ENCODE measurements around the gene SLC35F2.
"Not testable (repeated sequence)": the region's sequence is repeated elsewhere in the genome, so short reads cannot be mapped to it uniquely, and the experiment has no call there.

The SLC35F2 gene

DNA sequence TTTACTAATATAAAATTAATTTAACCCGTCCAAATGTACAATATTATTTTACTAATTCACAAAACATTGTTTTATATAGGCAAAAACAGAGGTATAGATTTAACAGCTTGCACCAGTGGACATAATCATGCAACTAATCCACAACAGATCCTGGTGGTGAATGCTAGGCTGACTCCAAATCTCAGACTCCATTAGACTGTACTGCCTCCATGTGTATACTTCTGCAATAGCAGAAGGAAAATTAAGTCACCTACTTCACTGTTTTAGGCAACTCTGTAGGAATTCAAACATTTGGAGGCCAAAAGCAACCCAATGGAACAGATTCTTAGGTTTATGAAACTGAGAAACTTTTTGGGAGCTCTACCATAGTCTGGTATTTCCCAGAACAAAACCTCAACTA is 39.7 kb upstream of the SLC35F2 start:
- peak; percentile 98 for ATAC-seq
- TF ChIP-seq ZFP30 (CRISPR knock-in tag; IDR thresholded peaks at IDR 0.05): no peak
- no peak for TF ChIP-seq TOX (CRISPR knock-in tag; IDR thresholded peaks at IDR 0.05; ENCODE audit: borderline replicate concordance)
- TF ChIP-seq, protein P1, sequence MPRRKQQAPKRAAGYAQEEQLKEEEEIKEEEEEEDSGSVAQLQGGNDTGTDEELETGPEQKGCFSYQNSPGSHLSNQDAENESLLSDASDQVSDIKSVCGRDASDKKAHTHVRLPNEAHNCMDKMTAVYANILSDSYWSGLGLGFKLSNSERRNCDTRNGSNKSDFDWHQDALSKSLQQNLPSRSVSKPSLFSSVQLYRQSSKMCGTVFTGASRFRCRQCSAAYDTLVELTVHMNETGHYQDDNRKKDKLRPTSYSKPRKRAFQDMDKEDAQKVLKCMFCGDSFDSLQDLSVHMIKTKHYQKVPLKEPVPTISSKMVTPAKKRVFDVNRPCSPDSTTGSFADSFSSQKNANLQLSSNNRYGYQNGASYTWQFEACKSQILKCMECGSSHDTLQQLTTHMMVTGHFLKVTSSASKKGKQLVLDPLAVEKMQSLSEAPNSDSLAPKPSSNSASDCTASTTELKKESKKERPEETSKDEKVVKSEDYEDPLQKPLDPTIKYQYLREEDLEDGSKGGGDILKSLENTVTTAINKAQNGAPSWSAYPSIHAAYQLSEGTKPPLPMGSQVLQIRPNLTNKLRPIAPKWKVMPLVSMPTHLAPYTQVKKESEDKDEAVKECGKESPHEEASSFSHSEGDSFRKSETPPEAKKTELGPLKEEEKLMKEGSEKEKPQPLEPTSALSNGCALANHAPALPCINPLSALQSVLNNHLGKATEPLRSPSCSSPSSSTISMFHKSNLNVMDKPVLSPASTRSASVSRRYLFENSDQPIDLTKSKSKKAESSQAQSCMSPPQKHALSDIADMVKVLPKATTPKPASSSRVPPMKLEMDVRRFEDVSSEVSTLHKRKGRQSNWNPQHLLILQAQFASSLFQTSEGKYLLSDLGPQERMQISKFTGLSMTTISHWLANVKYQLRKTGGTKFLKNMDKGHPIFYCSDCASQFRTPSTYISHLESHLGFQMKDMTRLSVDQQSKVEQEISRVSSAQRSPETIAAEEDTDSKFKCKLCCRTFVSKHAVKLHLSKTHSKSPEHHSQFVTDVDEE (CRISPR knock-in tag; IDR thresholded peaks at IDR 0.05): no peak
- TF ChIP-seq ZNF70 (CRISPR knock-in tag; IDR thresholded peaks at IDR 0.05): no peak

DNA sequence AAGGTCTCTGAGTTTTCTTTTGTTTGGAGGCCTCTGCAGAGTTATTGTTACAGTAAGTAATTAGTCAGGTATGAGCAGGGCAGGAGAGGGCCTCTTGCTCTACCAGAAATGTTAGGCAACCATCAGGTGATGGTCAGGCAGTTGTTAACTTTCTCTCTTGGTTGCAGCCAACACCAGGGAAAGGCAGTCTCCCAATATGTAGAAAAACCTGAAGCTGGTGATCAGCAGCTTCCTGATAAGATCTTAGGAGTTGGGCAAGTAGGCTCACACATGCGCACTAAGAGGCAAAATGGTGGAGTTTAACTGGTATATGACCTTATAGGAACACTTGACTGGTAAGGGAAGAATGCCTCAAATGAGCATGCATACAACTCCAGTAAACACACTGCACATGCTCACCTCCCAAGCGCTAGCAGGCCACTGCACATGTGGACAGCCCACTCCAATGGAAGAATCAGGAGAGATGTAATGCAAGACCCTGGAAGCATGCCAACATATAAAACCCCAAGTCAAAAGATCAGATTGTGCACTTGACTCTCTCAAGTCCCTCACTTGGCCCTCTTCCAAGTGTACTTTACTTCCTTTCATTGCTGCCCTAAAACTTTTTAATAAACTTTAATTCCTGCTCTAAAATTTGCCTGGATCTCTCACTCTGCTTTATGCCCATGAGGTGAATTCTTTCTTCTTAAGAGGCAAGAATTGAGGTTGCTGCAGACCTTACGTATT is 23.7 kb upstream of the SLC35F2 start:
- TF ChIP-seq SNAI2 (CRISPR knock-in tag; IDR thresholded peaks at IDR 0.05) (no peak), ZFP30 (CRISPR knock-in tag; IDR thresholded peaks at IDR 0.05) (no peak), ZC3H10 (CRISPR knock-in tag; IDR thresholded peaks at IDR 0.05) (no peak), TOX (CRISPR knock-in tag; IDR thresholded peaks at IDR 0.05; ENCODE audit: borderline replicate concordance) (no peak), ZNF8 (CRISPR knock-in tag; IDR thresholded peaks at IDR 0.05) (no peak), ISL1 (CRISPR knock-in tag; IDR thresholded peaks at IDR 0.05) (no peak), ZFP3 (CRISPR knock-in tag; IDR thresholded peaks at IDR 0.05) (no peak), CSDC2 (CRISPR knock-in tag; IDR thresholded peaks at IDR 0.05) (no peak), RARB (CRISPR knock-in tag; IDR thresholded peaks at IDR 0.05) (no peak), TCF4 (CRISPR knock-in tag; IDR thresholded peaks at IDR 0.05; ENCODE audit: borderline replicate concordance) (no peak), PPARA (CRISPR knock-in tag; IDR thresholded peaks at IDR 0.05; ENCODE audit: borderline replicate concordance) (no peak), ARNTL (CRISPR knock-in tag; IDR thresholded peaks at IDR 0.05; ENCODE audit: borderline replicate concordance, low read depth) (no peak), ZNF565 (CRISPR knock-in tag; conservative IDR thresholded peaks at IDR 0.05; ENCODE audit: low read depth) (no peak)
- TF ChIP-seq, protein P2, sequence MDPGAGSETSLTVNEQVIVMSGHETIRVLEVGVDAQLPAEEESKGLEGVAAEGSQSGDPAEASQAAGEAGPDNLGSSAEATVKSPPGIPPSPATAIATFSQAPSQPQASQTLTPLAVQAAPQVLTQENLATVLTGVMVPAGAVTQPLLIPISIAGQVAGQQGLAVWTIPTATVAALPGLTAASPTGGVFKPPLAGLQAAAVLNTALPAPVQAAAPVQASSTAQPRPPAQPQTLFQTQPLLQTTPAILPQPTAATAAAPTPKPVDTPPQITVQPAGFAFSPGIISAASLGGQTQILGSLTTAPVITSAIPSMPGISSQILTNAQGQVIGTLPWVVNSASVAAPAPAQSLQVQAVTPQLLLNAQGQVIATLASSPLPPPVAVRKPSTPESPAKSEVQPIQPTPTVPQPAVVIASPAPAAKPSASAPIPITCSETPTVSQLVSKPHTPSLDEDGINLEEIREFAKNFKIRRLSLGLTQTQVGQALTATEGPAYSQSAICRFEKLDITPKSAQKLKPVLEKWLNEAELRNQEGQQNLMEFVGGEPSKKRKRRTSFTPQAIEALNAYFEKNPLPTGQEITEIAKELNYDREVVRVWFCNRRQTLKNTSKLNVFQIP (CRISPR knock-in tag; IDR thresholded peaks at IDR 0.05; ENCODE audit: borderline replicate concordance, low read depth): no peak
- TF ChIP-seq, protein P3, sequence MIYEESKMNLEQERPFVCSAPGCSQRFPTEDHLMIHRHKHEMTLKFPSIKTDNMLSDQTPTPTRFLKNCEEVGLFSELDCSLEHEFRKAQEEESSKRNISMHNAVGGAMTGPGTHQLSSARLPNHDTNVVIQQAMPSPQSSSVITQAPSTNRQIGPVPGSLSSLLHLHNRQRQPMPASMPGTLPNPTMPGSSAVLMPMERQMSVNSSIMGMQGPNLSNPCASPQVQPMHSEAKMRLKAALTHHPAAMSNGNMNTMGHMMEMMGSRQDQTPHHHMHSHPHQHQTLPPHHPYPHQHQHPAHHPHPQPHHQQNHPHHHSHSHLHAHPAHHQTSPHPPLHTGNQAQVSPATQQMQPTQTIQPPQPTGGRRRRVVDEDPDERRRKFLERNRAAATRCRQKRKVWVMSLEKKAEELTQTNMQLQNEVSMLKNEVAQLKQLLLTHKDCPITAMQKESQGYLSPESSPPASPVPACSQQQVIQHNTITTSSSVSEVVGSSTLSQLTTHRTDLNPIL (CRISPR knock-in tag; IDR thresholded peaks at IDR 0.05; ENCODE audit: low read depth): no peak
- ATAC-seq: no peak

- ATAC-seq: not testable (repeated sequence)
These were observed 22.9 kb upstream of the SLC35F2 start for GRCh38 chr11:107881471-107881870.

GRCh38 chr11:107876141-107876540 is 17.6 kb upstream of the SLC35F2 start:
- ATAC-seq: no peak
- no peak for TF ChIP-seq PPARA (CRISPR knock-in tag; IDR thresholded peaks at IDR 0.05; ENCODE audit: borderline replicate concordance)

DNA sequence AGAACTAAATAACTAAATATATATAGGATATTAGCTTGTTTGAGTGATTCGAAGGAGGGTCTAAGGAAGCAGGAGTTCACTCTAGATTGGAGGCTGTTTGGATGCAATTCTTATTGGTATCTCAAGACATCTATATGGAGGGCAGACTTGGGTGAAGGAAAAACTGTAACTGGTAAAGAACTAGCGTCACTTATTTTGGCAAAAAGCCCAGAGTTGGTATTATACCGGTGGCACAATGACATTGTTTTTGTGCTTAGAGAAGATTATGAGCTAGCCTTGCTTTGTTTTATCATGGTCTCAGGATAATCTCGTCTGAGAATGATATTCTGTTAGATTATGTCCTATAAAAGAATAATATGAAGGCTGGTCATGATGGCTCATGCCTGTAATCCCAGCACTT is 6.0 kb upstream of the SLC35F2 start:
- no peak for TF ChIP-seq ZFP30 (CRISPR knock-in tag; IDR thresholded peaks at IDR 0.05)
- TF ChIP-seq SNAI2 (CRISPR knock-in tag; IDR thresholded peaks at IDR 0.05): no peak
- TF ChIP-seq PPARA (CRISPR knock-in tag; IDR thresholded peaks at IDR 0.05; ENCODE audit: borderline replicate concordance): no peak
- TF ChIP-seq TOX (CRISPR knock-in tag; IDR thresholded peaks at IDR 0.05; ENCODE audit: borderline replicate concordance): no peak
- TF ChIP-seq RARB (CRISPR knock-in tag; IDR thresholded peaks at IDR 0.05): no peak
- no peak for TF ChIP-seq ARNTL (CRISPR knock-in tag; IDR thresholded peaks at IDR 0.05; ENCODE audit: borderline replicate concordance, low read depth)
- TF ChIP-seq, protein P1 (CRISPR knock-in tag; IDR thresholded peaks at IDR 0.05): no peak
- TF ChIP-seq ESRRG (CRISPR knock-in tag; IDR thresholded peaks at IDR 0.05): no peak
- TF ChIP-seq GLIS3 (CRISPR knock-in tag; IDR thresholded peaks at IDR 0.05): no peak
- TF ChIP-seq CSDC2 (CRISPR knock-in tag; IDR thresholded peaks at IDR 0.05): no peak
- TF ChIP-seq ISL1 (CRISPR knock-in tag; IDR thresholded peaks at IDR 0.05): no peak
- ATAC-seq: no peak

Data from SK-N-SH treated with all-trans-retinoic acid at 6 μM for 48 hours (cell line).